Breast epithelium (tissue), 4 donors: ENCODE data around the gene IMP3. TPM values are rescaled to one million over a fixed set of nuclear protein-coding genes. Genes with fewer than 3 reads are reported as not detected.

Source experiments
- DNase-seq, 2 donors: peaks; one replicate each; pipeline ENCODE4 v3.0.0-alpha.2; 2019; ENCODE audit warnings: low spot score in 2 of 2
- H3K27ac ChIP-seq, 2 donors: fragments of 200-600 bp; sonication (generic) in 1 of 2; one replicate each; pipeline ENCODE4 v1.5.1; 2016 to 2019; ENCODE audit warnings: mild to moderate bottlenecking in 1 of 2
- H3K27me3 ChIP-seq, 2 donors: fragments of 200-600 bp; sonication (generic) in 1 of 2; one replicate each; pipeline versions ENCODE4 v1.5.1 to v1.6.0; 2017 to 2019; ENCODE audit warnings: control low read depth in 1 of 2, mild to moderate bottlenecking in 1 of 2
- H3K36me3 ChIP-seq: fragments of 200-600 bp; one replicate; pipeline ENCODE4 v1.5.1; 2019
- H3K4me1 ChIP-seq, 2 donors: fragments of 200-600 bp; sonication (generic); one replicate each; pipeline ENCODE4 v1.5.1; 2016 to 2019; ENCODE audit warnings: control low read depth in 1 of 2
- H3K4me3 ChIP-seq, 3 donors: fragments of 200-600 bp; sonication (generic); 1 replicate in 2 of 3; 2 replicates in 1 of 3; pipeline ENCODE4 v1.5.1; 2016 to 2019; ENCODE audit warnings: mild to moderate bottlenecking in 3 of 3, moderate library complexity in 2 of 3
- H3K9me3 ChIP-seq, 2 donors: fragments of 200-600 bp; sonication (generic) in 1 of 2; one replicate each; pipeline ENCODE4 v1.5.1; 2016 to 2019; ENCODE audit warnings: control low read depth in 1 of 2
- POLR2A ChIP-seq: fragments of 450-650 bp; IDR thresholded peaks from one replicate; pipeline ENCODE4 v1.6.1; 2016; ENCODE audit warnings: antibody characterized with exemption, mild to moderate bottlenecking, moderate library complexity
- POLR2AphosphoS5 ChIP-seq, 3 donors: sonication (generic); formaldehyde crosslinking; IDR thresholded peaks; one replicate each; pipeline ENCODE4 v1.6.1; 2017; ENCODE audit warnings: antibody characterized with exemption in 3 of 3
- intact Hi-C: fragments of 100-400 bp; cut with DNase I; formaldehyde crosslinking; loops from one replicate; pipeline ENCODE4 v1.15.1; 2023; ENCODE audit warnings: low total_unique reads
- total RNA-seq, 3 donors: library from RNA; depleted of rRNA; stranded (reverse); fragments of >200 nt; gene quantifications; one replicate each; pipeline ENCODE4 v1.1.0, GENCODE V29; 2016
- TF ChIP-seq, protein P1 (sequence below), 3 donors: fragments of 450-650 bp; IDR thresholded peaks; one replicate each; pipeline ENCODE4 v1.5.1; 2016 to 2017; ENCODE audit warnings: antibody characterized with exemption in 3 of 3, mild to moderate bottlenecking in 3 of 3, moderate library complexity in 3 of 3

IMP3 gene
- total RNA-seq, 3 donors from 2014 or later, result 144 to 194 (median 175) TPM

DNA sequence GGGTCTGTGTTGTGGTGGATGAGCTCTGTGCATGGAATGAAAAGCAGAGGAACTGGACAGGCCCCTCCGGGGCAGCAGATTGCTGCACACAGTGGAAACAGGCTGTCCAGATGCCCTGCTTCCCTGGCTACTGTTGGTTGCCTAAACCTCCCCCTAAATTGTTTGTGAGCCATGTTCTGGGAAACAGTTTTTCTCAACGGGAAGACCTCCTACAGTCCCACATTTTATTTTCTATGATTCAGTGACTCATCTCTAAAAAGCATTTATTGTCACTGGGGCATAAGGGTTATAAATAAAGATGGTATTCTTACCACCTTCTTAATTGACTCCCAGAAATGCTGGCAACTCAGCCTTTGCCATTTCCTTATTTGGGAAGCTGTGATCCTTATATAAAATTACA lies 40.6 kb downstream of the IMP3 start:
- TF ChIP-seq POLR2A (no peak), POLR2AphosphoS5 (IDR thresholded peaks at IDR 0.05) (no peak)
- TF ChIP-seq, protein P1, sequence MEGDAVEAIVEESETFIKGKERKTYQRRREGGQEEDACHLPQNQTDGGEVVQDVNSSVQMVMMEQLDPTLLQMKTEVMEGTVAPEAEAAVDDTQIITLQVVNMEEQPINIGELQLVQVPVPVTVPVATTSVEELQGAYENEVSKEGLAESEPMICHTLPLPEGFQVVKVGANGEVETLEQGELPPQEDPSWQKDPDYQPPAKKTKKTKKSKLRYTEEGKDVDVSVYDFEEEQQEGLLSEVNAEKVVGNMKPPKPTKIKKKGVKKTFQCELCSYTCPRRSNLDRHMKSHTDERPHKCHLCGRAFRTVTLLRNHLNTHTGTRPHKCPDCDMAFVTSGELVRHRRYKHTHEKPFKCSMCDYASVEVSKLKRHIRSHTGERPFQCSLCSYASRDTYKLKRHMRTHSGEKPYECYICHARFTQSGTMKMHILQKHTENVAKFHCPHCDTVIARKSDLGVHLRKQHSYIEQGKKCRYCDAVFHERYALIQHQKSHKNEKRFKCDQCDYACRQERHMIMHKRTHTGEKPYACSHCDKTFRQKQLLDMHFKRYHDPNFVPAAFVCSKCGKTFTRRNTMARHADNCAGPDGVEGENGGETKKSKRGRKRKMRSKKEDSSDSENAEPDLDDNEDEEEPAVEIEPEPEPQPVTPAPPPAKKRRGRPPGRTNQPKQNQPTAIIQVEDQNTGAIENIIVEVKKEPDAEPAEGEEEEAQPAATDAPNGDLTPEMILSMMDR (IDR thresholded peaks at IDR 0.05), result no peak
- Histone ChIP-seq H3K4me3 (no peak overlapping the region), H3K27me3 (no peaks in the 10 kb centered on the region), H3K27ac (peak overlapping the region in 1 of 2 donors; percentile 54), H3K36me3 (no peaks in the 10 kb centered on the region), H3K9me3 (no peaks in the 10 kb centered on the region), H3K4me1 (no peaks in the 10 kb centered on the region)
- DNase-seq, result no peak
- intact Hi-C loops, result no loop called here

DNA sequence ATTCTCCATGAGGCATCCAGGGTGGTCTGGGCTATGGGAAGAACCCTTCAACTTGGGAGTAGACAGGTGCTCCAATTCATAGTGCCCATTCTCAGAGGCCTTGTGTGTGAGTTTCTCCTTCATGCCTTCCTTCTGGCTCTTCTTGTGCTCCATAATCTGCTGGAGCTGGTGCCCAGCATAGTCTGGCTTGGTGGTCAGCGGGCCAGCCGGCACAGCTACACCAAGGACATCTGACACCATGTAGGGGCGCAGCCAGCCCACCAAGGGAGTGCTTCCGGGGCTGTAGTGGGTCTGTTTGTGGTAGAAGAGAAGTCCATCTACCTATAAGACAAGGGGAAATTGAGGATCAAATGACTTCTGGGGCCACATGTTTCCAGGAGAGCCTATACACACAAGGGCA lies 41.7 kb downstream of the IMP3 start:
- H3K27me3 ChIP-seq, result no peaks in the 10 kb centered on the region
- peak overlapping the region in 1 of 2 donors; percentile 54 for H3K27ac ChIP-seq
- no peaks in the 10 kb centered on the region for H3K9me3 ChIP-seq
- no peak for DNase-seq
- no peaks in the 10 kb centered on the region for H3K4me1 ChIP-seq
- intact Hi-C loops, result no loop called here
- H3K4me3 ChIP-seq, result no peak overlapping the region
- TF ChIP-seq, protein P1 (IDR thresholded peaks at IDR 0.05), result no peak
- TF ChIP-seq POLR2AphosphoS5 (IDR thresholded peaks at IDR 0.05) (no peak), POLR2A (no peak)
- H3K36me3 ChIP-seq, result no peaks in the 10 kb centered on the region

DNA sequence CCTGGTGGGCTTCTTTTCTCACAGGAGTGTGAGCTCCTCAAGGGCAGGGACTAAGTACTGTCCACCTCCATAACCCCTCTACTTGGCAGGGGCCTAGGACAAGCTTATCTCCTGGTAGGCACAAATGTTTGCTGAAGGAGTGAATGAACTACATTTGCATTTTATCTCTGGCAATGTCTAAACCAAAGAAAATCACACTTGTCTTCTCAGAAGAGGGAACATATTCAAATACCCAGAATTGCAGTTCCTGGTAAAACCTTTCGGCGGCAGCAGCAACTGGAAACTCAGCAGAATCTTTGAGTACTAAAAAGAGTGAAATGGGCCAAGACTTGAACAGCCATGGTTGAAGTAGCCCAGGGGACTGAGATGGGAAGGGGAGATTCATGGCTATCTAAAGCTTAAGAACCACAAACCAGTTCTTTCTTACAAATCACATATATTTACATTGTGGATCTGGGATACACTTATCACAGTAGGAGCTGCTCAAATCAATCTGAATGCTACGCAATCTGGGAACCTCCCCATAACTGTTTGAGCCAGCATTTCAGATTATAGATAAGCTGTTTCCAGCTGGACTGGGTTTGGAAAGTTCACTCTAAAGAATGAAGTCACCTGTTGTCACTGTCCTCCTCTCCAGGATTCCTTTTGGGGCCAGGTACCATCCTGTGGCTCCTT lies 42.2 kb downstream of the IMP3 start:
- H3K36me3 ChIP-seq, result no peaks in the 10 kb centered on the region
- TF ChIP-seq, protein P1 (IDR thresholded peaks at IDR 0.05), result peak; percentile 11 to 35 (median 19)
- TF ChIP-seq POLR2A (no peak), POLR2AphosphoS5 (IDR thresholded peaks at IDR 0.05) (no peak)
- peak overlapping the region in 1 of 2 donors; percentile 54 for H3K27ac ChIP-seq
- H3K9me3 ChIP-seq, result no peaks in the 10 kb centered on the region
- H3K4me3 ChIP-seq, result no peak overlapping the region
- intact Hi-C loops, result no loop called here
- no peak for DNase-seq
- no peaks in the 10 kb centered on the region for H3K27me3 ChIP-seq
- H3K4me1 ChIP-seq, result no peaks in the 10 kb centered on the region

DNA sequence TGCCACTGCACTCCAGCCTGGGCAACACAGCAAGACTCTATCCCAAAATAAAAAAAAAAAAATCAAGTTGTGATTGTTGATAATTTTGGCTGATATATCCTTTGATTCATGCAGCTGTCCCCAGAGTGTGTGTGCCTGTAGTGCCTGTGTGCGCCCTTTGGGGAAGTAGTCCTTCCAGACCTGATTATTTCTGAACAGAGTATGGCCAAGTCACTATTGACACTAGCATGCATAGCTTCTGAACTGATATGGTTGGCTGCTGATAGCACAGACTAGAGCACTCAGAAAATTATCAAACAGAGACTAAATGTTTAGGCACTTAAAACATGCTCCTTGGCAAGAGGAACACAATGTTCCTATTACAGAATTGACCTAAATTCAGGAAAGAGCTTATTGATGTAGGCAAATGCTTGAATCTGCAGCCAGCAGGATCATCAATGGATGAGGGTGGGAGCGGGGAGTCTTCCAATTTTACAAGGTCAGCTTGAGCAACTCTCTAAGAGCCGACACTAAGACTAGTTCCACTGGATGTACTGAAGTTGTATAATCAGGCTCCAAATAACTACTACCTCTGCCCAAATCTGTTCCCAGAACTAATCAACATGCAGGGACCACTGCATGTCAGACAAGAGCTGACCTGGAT lies 43.2 kb downstream of the IMP3 start:
- H3K36me3 ChIP-seq, result no peaks in the 10 kb centered on the region
- no peak for DNase-seq
- H3K4me1 ChIP-seq, result no peaks in the 10 kb centered on the region

DNA sequence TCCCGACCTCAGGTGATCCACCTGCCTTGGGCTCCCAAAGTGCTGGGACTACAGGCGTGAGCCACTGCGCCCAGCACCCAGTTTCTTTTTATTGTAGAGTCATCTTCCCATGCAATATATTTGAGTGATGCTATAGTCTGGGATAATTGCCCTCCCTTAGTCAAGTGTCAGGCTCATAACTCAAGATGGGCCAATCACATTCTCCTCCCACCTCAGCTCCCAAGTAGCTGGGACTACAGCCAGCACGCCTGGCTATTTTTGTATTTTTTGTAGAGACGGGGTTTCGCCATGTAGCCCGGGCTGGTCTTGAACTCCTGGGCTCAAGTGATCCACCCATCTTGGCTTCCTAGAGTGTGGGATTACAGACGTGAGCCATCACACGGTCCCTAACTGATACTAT lies 45.7 kb downstream of the IMP3 start:
- no peak for DNase-seq
- intact Hi-C loops, result no loop called here
- Histone ChIP-seq H3K9me3 (no peaks in the 10 kb centered on the region), H3K27me3 (no peaks in the 10 kb centered on the region), H3K27ac (no peak overlapping the region), H3K36me3 (no peaks in the 10 kb centered on the region), H3K4me1 (no peaks in the 10 kb centered on the region), H3K4me3 (no peak overlapping the region)
- TF ChIP-seq, protein P1 (IDR thresholded peaks at IDR 0.05), result no peak
- no peak for TF ChIP-seq POLR2A
- no peak for TF ChIP-seq POLR2AphosphoS5 (IDR thresholded peaks at IDR 0.05)

More for the DNA sequence above, 43.2 kb downstream of the IMP3 start:
- peak overlapping the region in 1 of 2 donors; percentile 54 for H3K27ac ChIP-seq
- no peaks in the 10 kb centered on the region for H3K27me3 ChIP-seq
- TF ChIP-seq, protein P1 (IDR thresholded peaks at IDR 0.05), result no peak
- TF ChIP-seq POLR2A, result no peak
- TF ChIP-seq POLR2AphosphoS5 (IDR thresholded peaks at IDR 0.05), result no peak
- no peak overlapping the region for H3K4me3 ChIP-seq
- intact Hi-C loops, result no loop called here
- H3K9me3 ChIP-seq, result no peaks in the 10 kb centered on the region
